SJSA1 (cell line): ENCODE results near the gene TLL2. TPM values are rescaled to one million over a fixed set of nuclear protein-coding genes. Genes with fewer than 3 reads are reported as not detected.

ENCODE experiments used
- DNase-seq, 2 experiments: peaks; one replicate each; pipeline ENCODE4 v3.0.0-alpha.2; 2015 to 2020; ENCODE audit warnings: low spot score in 2 of 2, low read depth in 1 of 2
- H3K27ac ChIP-seq: fragments of 250-450 bp; sonication (Bioruptor Pico); 2 replicates; pipeline ENCODE4 v1.5.1; 2020; ENCODE audit warnings: mild to moderate bottlenecking, moderate library complexity
- H3K27me3 ChIP-seq: fragments of 250-450 bp; sonication (Bioruptor Pico); replicated peaks from 2 replicates; pipeline ENCODE4 v1.5.1; 2020; ENCODE audit warnings: mild to moderate bottlenecking, moderate library complexity
- H3K36me3 ChIP-seq: fragments of 250-450 bp; sonication (Bioruptor Pico); 2 replicates; pipeline ENCODE4 v1.5.1; 2020; ENCODE audit warnings: mild to moderate bottlenecking
- H3K4me1 ChIP-seq: fragments of 250-450 bp; sonication (Bioruptor Pico); replicated peaks from 2 replicates; pipeline ENCODE4 v1.6.1; 2021; ENCODE audit warnings: mild to moderate bottlenecking
- H3K4me3 ChIP-seq: fragments of 250-450 bp; sonication (Bioruptor Pico); 2 replicates; pipeline ENCODE4 v1.5.1; 2020; ENCODE audit warnings: mild to moderate bottlenecking
- H3K9me3 ChIP-seq: fragments of 250-450 bp; sonication (Bioruptor Pico); replicated peaks from 2 replicates; pipeline ENCODE4 v1.5.1; 2020; ENCODE audit warnings: mild to moderate bottlenecking
- total RNA-seq: library from RNA; depleted of rRNA; stranded (reverse); fragments of >200 nt; shearing (Covaris generic); gene quantifications from 2 replicates; pipeline ENCODE4 v1.2.3, GENCODE V29; 2014

Gene TLL2
- total RNA-seq, 1 experiment from 2014 or later, result not detected

GRCh38 chr10:96441987-96442643, 71.6 kb downstream of the TLL2 start:
- Histone ChIP-seq H3K4me1 (no peaks in the 10 kb centered on the region), H3K9me3 (no peaks in the 10 kb centered on the region), H3K4me3 (no peak overlapping the region), H3K36me3 (no peaks in the 10 kb centered on the region), H3K27ac (no peak overlapping the region), H3K27me3 (peaks cover 21% of the 10 kb centered on the region; the same call in 1 of the 2 replicates)
- DNase-seq, result no peak

DNA sequence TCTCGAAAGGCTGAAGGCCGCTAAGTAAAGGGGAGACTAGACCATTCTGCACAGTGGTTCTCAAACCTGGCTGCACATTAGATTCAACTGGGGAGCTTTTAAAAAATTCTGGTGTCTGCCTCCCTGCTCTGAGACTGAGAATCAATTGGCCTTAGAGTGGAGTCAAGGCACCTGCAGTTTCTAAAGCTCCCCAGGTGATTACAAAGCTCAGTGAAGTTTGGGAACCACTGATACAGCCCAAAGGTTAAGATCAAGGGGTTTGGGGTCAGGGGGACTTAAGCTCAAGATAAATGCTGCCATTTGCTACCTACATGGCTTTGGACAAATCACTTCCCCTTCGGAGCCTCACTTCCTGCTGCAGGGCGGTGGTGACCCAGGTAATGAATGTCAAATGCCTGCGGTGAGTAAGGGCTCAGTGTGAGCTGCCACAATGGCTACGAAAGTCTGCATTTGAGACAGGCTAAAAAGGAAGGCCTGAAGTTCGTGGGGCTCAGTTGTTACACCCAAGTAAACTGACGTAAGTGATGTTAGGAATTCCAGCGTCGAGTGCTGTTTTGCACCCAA, 72.3 kb downstream of the TLL2 start:
- Histone ChIP-seq H3K27ac (no peak overlapping the region), H3K4me1 (no peaks in the 10 kb centered on the region), H3K27me3 (peaks cover 16% of the 10 kb centered on the region; the same call in 1 of the 2 replicates), H3K9me3 (no peaks in the 10 kb centered on the region), H3K4me3 (no peak overlapping the region), H3K36me3 (no peaks in the 10 kb centered on the region)
- DNase-seq, result no peak

- Histone ChIP-seq H3K36me3 (no peaks in the 10 kb centered on the region), H3K4me3 (no peak overlapping the region), H3K27me3 (peaks cover 14% of the 10 kb centered on the region; the same call in 1 of the 2 replicates), H3K9me3 (no peaks in the 10 kb centered on the region), H3K4me1 (no peaks in the 10 kb centered on the region), H3K27ac (no peak overlapping the region)
- no peak for DNase-seq
These were observed 73.1 kb downstream of the TLL2 start for GRCh38 chr10:96440361-96441292.

DNA sequence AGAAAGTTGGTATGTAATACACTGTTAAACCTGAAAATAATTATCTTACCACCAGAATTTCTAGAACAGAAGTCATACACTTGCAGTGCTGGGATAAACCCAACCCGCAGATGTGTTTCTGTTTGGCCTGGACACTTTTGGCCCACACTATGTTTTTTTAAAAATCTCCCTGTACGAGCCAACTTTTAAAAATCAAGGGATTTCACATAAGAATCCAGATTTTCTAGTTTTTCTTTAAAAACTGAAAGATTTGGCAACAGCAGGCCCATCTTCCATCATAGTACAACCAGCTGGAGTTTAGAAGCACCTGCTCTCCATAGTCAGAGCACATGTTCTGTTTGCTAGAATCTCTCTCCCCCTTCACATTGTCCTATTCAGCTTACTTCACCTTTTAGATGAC, 74.0 kb downstream of the TLL2 start:
- Histone ChIP-seq H3K9me3 (no peaks in the 10 kb centered on the region), H3K36me3 (no peaks in the 10 kb centered on the region), H3K4me3 (no peak overlapping the region), H3K4me1 (no peaks in the 10 kb centered on the region), H3K27ac (no peak overlapping the region), H3K27me3 (peaks cover 14% of the 10 kb centered on the region; the same call in 1 of the 2 replicates)
- no peak for DNase-seq

DNA sequence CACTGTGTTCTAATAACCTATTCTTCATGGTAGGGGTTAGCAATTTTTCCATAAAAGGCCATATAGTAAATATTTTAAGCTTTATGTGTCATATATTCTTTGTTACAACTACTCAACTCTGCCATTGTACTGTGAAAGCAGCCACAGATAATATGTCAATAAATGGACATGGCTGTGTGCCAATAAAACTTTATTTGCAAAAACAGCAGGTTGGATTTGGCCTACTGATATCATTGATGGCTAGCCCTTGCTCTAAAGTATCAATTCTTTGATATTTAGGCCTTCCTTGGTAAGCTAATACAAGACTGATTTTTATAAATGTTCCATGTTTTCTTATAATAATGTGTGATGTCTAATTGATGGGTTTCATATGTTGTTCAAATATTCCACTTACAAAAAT, 77.7 kb downstream of the TLL2 start:
- H3K27ac ChIP-seq, result no peak overlapping the region

DNA sequence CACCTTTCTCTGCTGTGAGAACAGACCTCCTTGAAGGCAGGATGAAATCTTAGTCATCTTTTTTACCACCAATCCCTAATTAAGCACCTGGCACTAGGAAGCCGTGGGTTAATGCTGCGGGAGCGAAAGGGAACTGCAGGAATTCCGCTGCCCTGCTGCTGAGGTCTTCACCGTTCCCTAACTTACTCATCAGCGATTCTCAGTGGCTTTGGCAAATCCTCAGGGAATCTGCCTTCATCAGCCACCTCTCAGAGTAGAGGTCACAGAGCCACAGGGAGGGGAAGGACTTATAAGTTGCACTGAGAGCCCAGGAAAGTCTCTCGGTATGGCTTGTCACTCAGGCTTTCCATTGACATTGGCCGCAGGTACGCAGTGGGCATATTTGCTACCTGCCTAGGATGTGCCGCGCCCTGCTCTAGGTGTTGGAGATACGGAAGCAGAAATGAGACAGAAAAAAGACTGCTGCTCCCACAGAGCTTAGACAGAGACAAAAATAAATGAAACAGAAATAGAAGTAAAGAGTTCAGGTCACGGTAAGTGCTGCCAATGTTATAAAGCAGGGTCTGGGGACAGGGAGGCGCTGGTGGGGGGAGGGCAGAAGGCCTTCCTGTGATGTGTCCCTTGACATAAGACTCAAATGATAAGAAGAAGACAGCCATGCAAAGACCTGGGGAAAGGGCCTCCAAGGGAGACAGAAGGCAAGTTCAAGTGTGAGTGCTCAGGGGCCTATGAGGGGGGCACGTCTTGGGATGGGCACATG, 82.3 kb downstream of the TLL2 start:
- no peaks in the 10 kb centered on the region for H3K36me3 ChIP-seq
- no peak overlapping the region for H3K4me3 ChIP-seq

More for the DNA sequence above, 77.7 kb downstream of the TLL2 start:
- Histone ChIP-seq H3K27me3 (peaks cover 18% of the 10 kb centered on the region; the same call in 1 of the 2 replicates), H3K4me3 (no peak overlapping the region), H3K9me3 (no peaks in the 10 kb centered on the region), H3K36me3 (no peaks in the 10 kb centered on the region), H3K4me1 (no peaks in the 10 kb centered on the region)
- no peak for DNase-seq

GRCh38 chr10:96427291-96427690, 86.4 kb downstream of the TLL2 start:
- no peaks in the 10 kb centered on the region for H3K36me3 ChIP-seq
- no peak for DNase-seq
- H3K27ac ChIP-seq, result no peak overlapping the region
- H3K4me1 ChIP-seq, result no peaks in the 10 kb centered on the region
- no peaks in the 10 kb centered on the region for H3K9me3 ChIP-seq
- H3K27me3 ChIP-seq, result peaks cover 32% of the 10 kb centered on the region
- no peak overlapping the region for H3K4me3 ChIP-seq

More for the DNA sequence above, 82.3 kb downstream of the TLL2 start:
- no peaks in the 10 kb centered on the region for H3K4me1 ChIP-seq
- peaks cover 18% of the 10 kb centered on the region for H3K27me3 ChIP-seq
- no peaks in the 10 kb centered on the region for H3K9me3 ChIP-seq
- DNase-seq, result no peak
- H3K27ac ChIP-seq, result no peak overlapping the region

DNA sequence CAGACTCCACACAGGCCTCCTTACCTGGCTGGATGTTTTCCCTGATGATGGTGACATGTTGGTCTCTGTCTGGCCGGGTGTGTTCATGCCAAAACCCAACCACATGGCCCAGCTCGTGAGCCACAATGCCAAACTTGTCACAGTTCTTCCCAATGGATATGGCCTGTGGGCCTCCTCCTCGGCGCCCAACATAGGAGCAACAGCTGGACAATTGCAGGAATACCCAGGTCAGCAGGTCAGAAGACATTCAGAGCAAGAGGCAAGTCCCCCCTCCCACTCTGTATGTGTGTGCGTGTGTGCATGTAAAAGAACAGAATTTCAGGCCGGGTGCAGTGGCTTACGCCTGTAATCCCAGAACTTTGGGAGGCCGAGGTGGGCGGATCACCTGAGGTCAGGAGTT, 91.2 kb downstream of the TLL2 start:
- H3K4me1 ChIP-seq, result no peaks in the 10 kb centered on the region

GRCh38 chr10:96421995-96422394, 91.7 kb downstream of the TLL2 start:
- Histone ChIP-seq H3K4me3 (no peak overlapping the region), H3K36me3 (no peaks in the 10 kb centered on the region), H3K9me3 (no peaks in the 10 kb centered on the region), H3K27me3 (peaks cover 22% of the 10 kb centered on the region), H3K4me1 (no peaks in the 10 kb centered on the region), H3K27ac (no peak overlapping the region)
- DNase-seq, result no peak

More for the DNA sequence above, 91.2 kb downstream of the TLL2 start:
- no peaks in the 10 kb centered on the region for H3K36me3 ChIP-seq
- peaks cover 27% of the 10 kb centered on the region for H3K27me3 ChIP-seq
- H3K27ac ChIP-seq, result no peak overlapping the region
- no peak overlapping the region for H3K4me3 ChIP-seq
- DNase-seq, result no peak
- H3K9me3 ChIP-seq, result no peaks in the 10 kb centered on the region

- DNase-seq, result no peak
- Histone ChIP-seq H3K4me3 (no peak overlapping the region), H3K4me1 (no peaks in the 10 kb centered on the region), H3K27me3 (peaks cover 14% of the 10 kb centered on the region; the same call in 1 of the 2 replicates), H3K9me3 (no peaks in the 10 kb centered on the region), H3K36me3 (no peaks in the 10 kb centered on the region), H3K27ac (no peak overlapping the region)
These were observed 93.3 kb downstream of the TLL2 start for GRCh38 chr10:96420228-96421009.

GRCh38 chr10:96419351-96419750, 94.4 kb downstream of the TLL2 start:
- DNase-seq, result no peak
- Histone ChIP-seq H3K4me3 (no peak overlapping the region), H3K27me3 (peaks cover 11% of the 10 kb centered on the region; the same call in 1 of the 2 replicates), H3K4me1 (no peaks in the 10 kb centered on the region), H3K27ac (no peak overlapping the region), H3K9me3 (no peaks in the 10 kb centered on the region), H3K36me3 (no peaks in the 10 kb centered on the region)

GRCh38 chr10:96418582-96418981, 95.1 kb downstream of the TLL2 start:
- Histone ChIP-seq H3K36me3 (no peaks in the 10 kb centered on the region), H3K27ac (no peak overlapping the region), H3K27me3 (0 out of 2 replicates have a peak, but pooled peaks cover 5% of the 10 kb centered on the region), H3K4me1 (no peaks in the 10 kb centered on the region), H3K4me3 (no peak overlapping the region), H3K9me3 (no peaks in the 10 kb centered on the region)
- no peak for DNase-seq

GRCh38 chr10:96417441-96417840, 96.3 kb downstream of the TLL2 start:
- Histone ChIP-seq H3K4me3 (no peak overlapping the region), H3K36me3 (no peaks in the 10 kb centered on the region), H3K27ac (no peak overlapping the region), H3K9me3 (no peaks in the 10 kb centered on the region), H3K4me1 (no peaks in the 10 kb centered on the region), H3K27me3 (peaks cover 9% of the 10 kb centered on the region; the same call in 1 of the 2 replicates)
- DNase-seq, result no peak
